Activated naive CD4-positive, alpha-beta T cell treated with anti-CD3 and anti-CD28 coated beads, Interleukin-2, amount 50 U/mL, for 16 hours (primary cell): ENCODE data around the gene RIN3.

ENCODE experiments used
- DNase-seq: peaks from one replicate; pipeline ENCODE4 v3.0.0-alpha.2; 2020

The RIN3 gene

DNA sequence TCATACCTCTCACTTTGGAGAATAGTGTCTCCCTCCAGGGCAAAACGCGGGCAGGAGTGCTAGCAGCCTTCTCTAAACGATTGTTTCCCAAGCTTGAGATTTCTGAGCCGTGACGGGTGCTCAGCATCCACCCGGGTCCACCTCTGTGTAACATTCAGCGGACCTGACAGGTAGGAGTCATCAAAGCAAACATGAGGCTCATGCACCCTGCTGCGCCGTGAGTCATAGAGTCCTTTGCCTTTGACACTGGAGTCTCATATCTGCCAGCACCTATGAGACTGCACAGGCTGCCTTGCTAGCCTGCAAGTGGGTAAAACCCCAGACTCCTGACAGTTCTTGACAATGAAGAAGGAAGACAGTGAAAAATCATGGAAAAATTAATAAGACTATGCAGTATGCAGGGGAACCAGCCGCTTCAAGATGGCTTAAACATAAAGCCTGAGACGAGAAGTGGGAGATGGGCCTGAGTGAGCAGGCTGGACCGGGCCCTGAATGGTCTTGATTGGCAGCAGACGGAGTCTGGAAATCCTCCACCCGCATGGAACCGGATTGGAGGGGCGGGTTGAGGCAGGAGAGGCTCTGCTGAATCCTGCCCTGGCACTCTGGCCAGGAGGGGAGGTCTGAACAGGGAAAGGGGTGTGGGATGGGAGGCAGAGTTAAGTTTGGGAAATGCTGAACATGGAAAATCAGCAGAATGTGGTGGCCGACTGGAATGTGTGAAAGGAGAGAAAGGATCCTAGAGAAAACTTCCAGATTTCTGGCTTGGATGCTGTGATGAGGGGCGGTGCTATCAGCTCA, 180.6 kb downstream of the RIN3 start:
- DNase-seq: peak; percentile 48

- no peak for DNase-seq
Observed at GRCh38 chr14:92694807-92695206, 181.2 kb downstream of the RIN3 start.

GRCh38 chr14:92695562-92695961, 182.0 kb downstream of the RIN3 start:
- DNase-seq: no peak

DNA sequence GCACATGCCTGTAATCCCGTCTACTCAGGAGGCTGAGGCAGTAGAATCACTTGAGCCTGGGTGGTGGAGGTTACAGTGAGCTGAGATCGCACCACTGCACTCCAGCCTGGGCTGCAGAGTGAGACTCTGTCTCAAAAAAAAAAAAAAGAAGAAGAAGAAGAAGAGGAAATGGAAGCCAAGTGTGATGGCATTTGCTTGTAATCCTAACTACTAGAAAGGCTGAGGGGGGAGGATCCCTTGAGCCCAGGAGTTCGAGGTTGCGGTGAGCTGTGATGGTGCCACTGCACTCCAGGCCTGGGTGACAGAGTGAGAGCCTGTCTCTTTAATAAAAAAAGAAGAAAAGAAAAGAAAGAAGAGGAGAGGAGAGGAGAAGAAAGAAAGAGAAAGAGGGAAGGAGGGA, 182.8 kb downstream of the RIN3 start:
- no peak for DNase-seq

- no peak for DNase-seq
Observed at GRCh38 chr14:92698393-92698792, 184.8 kb downstream of the RIN3 start.

GRCh38 chr14:92701826-92702225, 188.2 kb downstream of the RIN3 start:
- DNase-seq: no peak

GRCh38 chr14:92702441-92702918, 188.9 kb downstream of the RIN3 start:
- no peak for DNase-seq

DNA sequence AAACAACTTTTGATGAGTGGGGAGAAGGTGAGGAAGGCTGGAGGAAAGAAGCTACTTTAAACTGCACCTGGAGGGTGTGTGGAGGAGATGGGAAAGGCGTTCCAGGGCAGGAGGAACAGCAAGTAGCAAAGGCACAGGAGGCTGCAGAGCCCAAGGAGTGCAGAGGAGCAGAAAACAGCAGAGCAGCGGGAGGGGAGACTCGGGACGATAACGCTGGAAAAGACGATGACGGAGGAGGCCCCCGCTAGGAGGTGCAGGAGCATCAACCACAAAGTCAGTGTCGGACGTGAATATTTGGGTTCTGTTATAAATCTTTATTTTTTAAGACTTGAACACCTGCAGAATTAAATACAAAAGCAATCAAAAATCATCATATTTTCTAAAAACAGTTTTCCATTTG, 189.9 kb downstream of the RIN3 start:
- DNase-seq: no peak

DNA sequence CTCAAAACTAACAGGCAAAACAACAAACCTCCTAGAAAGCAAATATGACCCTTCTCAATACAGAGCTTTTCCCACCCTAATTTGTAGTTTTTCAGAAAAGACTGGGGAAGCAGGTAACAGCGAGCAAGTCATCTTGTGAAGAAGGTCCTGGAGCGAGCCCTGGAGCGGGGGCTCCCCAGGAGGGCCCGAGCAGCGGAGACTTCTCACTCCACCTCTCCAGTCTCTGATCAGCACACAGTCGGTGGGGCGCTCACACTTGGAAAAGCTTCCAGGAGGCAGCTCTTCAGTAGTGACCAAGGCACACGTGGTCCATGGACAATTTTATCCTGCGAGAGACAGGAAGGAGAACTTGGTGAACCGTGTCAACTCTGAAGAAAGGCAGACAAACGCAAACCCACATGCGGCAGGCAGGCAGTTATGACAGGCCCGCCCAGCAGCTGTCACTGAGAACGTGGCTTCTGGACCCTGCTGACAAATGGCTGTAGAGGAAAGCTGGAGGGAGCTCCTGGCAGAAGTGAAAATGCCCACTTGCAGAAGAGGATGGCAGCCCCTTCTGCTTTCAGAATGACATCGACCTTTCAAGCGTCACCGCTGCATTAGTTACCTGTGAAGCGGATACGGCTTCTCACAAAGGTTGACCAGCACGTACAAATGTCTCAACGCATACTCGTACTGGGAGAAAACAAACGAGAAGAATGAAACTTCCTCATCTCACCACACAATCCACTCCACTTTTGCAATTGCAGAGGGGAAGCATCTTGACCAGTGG, 190.6 kb downstream of the RIN3 start:
- no peak for DNase-seq

DNA sequence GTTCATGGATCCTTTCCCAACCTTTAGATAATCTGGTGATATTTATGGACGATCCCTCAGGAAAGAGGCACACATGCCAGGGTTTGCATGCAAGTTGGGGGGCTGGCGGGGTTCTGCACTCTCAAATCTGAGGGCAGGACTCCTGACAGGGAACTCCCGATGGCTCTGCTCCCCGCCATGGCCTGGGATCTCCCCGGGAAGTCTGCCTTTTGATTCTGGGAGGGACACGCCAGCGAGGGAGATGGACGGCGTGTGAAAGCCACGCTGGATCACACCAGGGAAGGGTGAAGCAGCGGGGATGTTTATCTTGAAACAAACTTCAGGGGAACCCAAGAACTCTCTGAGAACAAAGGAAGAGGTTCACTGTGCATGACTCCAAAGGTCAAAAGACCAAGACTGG, 191.2 kb downstream of the RIN3 start:
- no peak for DNase-seq

DNA sequence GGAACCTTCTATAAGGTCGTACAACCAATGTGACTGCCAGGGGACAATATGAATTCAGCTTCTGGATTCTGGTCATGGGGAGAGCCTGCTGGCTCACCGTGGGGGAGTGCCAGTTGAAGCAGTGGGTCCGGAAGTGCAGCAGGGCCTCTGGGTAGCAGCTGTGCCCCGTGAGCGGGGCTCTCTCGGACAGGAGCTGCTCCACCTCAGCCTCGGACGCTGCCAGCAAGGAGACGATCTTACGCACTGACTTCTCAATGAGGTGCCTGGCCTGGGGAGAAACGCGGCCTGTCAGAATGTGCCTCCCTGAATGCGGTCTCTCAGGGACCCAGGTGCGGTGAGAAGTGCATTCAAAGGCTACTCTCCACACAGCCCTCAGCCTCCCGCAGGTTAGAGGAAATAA, 192.8 kb downstream of the RIN3 start:
- no peak for DNase-seq

GRCh38 chr14:92709340-92710000, 195.9 kb downstream of the RIN3 start:
- DNase-seq: no peak

DNA sequence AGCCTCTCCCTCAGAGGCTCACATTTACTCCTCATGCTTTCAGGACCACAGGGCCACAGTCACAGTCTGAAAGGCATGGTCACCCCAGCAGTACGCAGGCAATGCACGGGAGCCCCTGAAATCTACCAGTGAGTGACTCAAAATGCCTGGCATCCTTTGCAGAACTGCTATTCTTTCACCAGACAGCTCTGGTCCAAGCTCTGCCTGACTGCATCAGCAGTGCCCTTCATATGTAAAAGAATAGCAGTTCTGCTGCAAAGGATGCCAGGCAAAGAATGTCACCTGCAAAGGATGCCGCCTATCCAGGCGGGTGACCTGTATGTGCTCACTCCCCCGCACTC, 196.4 kb downstream of the RIN3 start:
- no peak for DNase-seq

GRCh38 chr14:92711976-92712653, 198.5 kb downstream of the RIN3 start:
- no peak for DNase-seq

DNA sequence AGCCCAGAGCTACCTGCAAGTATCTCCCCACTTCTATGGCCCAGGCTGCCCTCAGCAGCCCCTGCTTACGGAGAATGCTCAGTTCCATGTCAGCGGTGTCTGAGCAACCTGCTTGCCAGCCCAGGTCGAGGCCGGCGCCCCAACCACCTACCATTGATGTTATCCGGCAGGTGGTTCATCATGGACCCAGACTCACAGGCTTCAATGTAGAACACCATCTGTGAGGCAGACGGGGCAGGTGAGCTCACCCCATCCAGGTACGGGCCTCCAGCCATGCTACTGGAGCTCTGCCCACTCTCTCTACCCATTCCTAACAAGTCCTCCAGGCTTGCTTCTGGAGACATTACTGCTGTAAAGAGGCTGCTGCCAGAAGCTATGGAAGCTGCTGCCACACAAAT, 199.1 kb downstream of the RIN3 start:
- DNase-seq: no peak

- peak; percentile 82 for DNase-seq
Observed at GRCh38 chr14:92714739-92715307, 201.2 kb downstream of the RIN3 start.

GRCh38 chr14:92716131-92716530, 202.6 kb downstream of the RIN3 start:
- no peak for DNase-seq

- no peak for DNase-seq
Observed at GRCh38 chr14:92717571-92718042, 204.0 kb downstream of the RIN3 start.

DNA sequence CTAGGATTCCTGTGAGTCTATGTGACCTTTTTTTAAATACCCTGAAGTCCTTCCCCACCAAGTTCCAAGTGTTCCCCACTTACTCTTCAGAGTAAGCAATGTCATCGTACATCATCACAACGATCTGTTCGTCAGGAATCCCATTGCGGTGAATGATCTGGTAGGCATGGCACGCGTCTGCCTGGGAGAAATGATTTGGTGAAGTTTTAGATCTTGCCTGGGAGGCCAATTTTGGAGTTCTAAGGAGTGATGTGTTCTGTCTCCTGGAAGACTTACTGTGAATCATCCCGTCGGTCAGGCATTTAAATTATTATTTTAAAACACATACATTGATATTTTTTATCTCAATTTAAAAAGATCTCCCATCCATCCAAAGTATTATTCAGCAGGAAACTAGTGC, 205.1 kb downstream of the RIN3 start:
- DNase-seq: no peak

DNA sequence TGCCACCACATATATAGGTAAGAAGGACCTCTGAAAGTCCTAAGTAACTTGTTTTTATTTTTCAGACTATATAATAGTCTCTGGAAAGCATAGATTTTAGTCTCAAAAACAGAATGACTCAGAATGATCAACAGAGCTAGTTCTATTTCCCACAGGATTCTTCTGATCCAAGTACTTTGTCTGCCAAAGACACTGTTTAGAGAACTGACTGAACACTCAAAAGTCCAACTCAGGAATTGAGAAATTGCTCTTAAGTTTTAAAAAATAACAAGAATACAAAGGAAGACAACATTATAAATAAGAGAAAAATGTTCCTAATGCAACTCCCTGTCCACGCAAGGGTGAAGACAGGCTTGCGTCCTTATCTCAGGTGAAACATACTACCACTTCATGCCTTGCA, 205.8 kb downstream of the RIN3 start:
- DNase-seq: no peak

DNA sequence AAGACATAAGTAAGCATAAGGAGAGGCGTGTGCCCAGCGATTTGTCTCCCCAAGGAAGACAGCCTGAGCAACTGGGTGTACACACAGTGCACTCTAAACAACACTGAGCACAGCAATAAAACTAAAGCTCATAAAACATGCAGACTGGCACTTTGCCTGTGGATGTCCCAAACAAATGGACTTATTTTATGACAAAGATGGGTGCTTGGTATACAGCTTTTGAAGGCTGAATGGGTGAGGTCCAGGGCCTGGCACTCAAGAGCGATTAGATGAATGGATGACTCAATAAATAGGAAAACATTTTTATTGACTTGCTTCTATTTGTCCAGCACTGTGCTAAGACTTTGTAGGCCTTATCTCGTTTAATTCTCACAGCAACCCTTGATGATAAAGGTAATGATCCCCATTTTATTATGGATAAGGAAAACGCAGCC, 206.3 kb downstream of the RIN3 start:
- no peak for DNase-seq

GRCh38 chr14:92724516-92725340, 211.1 kb downstream of the RIN3 start:
- no peak for DNase-seq
